IgD-negative memory B cell (primary cell): ENCODE measurements around the gene PLXNB3. TPM values are rescaled to one million over a fixed set of nuclear protein-coding genes. Genes with fewer than 3 reads are reported as not detected.
"Not testable (repeated sequence)": the region's sequence is repeated elsewhere in the genome, so short reads cannot be mapped to it uniquely, and the experiment has no call there.

Experiments
- H3K27ac Mint-ChIP-seq, 3 donors: one replicate each; pipeline ENCODE4 v1.8.0; 2020 to 2022; ENCODE audit warnings: mild to moderate bottlenecking in 3 of 3, mixed read lengths in 3 of 3, moderate library complexity in 1 of 3
- H3K27me3 Mint-ChIP-seq: one replicate; pipeline ENCODE4 v1.8.0; 2021; ENCODE audit warnings: mixed read lengths
- H3K36me3 Mint-ChIP-seq: one replicate; pipeline ENCODE4 v1.8.0; 2020; ENCODE audit warnings: mild to moderate bottlenecking, mixed read lengths
- H3K4me1 Mint-ChIP-seq, 3 donors: one replicate each; pipeline ENCODE4 v1.8.0; 2020 to 2022; ENCODE audit warnings: mixed read lengths in 3 of 3, mild to moderate bottlenecking in 1 of 3
- H3K4me3 Mint-ChIP-seq, 4 donors: one replicate each; pipeline ENCODE4 v1.8.0; 2020 to 2022; ENCODE audit warnings: mild to moderate bottlenecking in 4 of 4, mixed read lengths in 4 of 4, moderate library complexity in 3 of 4
- H3K9me3 Mint-ChIP-seq, 3 donors: one replicate each; pipeline ENCODE4 v1.8.0; 2020 to 2021; ENCODE audit warnings: mixed read lengths in 3 of 3, mild to moderate bottlenecking in 1 of 3
- polyA plus RNA-seq: library from polyadenylated mRNA; unstranded; fragments of 300-500 nt; fragmentation: Illumina TruSeq; gene quantifications from one replicate; pipeline ENCODE4 v1.2.3, GENCODE V29; 2021

PLXNB3 gene
- polyA plus RNA-seq, 1 donor from 2014 or later, result not detected

DNA sequence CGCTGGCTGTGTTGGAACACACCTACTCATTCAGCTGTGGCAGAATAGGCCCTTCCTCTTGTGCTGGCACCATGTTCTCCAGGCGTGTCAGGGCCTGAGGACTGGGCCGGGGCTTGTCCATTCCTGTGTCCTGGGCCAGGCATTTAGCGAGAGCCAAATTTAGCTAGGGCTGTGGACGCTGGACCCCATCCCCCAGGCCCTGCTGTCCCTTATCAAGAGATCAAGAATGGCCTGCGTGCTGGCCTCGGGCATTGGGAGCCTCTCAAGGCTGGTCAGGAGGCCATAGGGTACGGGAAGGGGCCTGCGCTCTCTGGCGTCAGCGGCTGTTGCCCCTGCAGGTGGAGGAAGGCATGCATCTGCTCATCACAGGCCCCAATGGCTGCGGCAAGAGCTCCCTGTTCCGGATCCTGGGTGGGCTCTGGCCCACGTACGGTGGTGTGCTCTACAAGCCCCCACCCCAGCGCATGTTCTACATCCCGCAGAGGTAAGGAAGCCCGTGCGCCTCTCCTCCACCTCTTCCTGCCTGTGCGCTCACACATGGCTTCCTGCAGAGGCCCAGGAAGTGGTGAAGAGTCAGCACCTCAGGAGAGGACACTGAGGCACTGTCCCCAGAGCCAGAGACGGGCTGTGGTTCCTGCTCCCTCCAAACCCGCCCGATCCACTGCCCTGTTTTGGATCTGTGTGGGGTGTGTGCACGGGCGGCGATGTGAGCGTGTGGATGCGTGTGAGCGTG lies 24.1 kb upstream of the PLXNB3 start:
- peak overlapping the region in 1 of 4 donors; percentile 72 for H3K4me3 Mint-ChIP-seq
- no peaks in the 10 kb centered on the region for H3K9me3 Mint-ChIP-seq
- peaks cover 3% of the 10 kb centered on the region for H3K27me3 Mint-ChIP-seq
- peaks cover 8 to 18% (median 15%) of the 10 kb centered on the region in 3 donors for H3K4me1 Mint-ChIP-seq
- H3K36me3 Mint-ChIP-seq, result no peaks in the 10 kb centered on the region
- no peak overlapping the region for H3K27ac Mint-ChIP-seq

DNA sequence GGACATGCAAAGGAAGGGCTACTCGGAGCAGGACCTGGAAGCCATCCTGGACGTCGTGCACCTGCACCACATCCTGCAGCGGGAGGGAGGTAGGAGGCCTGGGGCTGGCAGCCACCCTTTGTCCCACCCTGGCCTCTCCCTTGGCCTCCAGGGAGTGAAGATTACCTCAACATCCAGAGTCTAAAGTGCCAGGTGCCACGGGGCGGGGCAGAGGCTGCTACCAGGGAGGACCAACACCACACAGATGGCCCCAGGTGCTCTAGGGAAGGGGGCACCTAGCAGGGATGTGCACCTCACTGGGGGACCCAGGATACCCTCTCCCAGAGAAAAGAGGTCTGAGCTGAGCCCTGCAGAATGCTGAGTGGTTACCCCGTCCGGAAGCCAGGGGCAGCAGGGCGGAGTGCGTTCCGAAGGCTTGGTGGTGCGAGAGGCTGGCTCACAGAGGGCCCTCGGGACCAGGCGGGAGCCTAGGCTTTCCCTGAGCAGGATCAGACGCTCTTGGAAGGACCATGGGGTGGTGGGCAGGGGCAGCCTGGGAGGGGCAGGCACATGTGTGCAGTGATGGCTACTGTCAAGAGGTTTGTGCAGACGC lies 23.3 kb upstream of the PLXNB3 start:
- Mint-ChIP-seq H3K4me1 (peaks cover 3 to 15% (median 12%) of the 10 kb centered on the region in 3 donors), H3K27me3 (peaks cover 3% of the 10 kb centered on the region), H3K9me3 (no peaks in the 10 kb centered on the region), H3K36me3 (no peaks in the 10 kb centered on the region), H3K4me3 (peak overlapping the region in 1 of 4 donors; percentile 72), H3K27ac (peak overlapping the region in 1 of 3 donors; percentile 63)

GRCh38 chrX:153741446-153741845 lies 22.6 kb upstream of the PLXNB3 start:
- H3K4me1 Mint-ChIP-seq, result peaks cover 3 to 15% (median 12%) of the 10 kb centered on the region in 3 donors
- H3K27ac Mint-ChIP-seq, result no peak overlapping the region
- peak overlapping the region in 1 of 4 donors; percentile 12 for H3K4me3 Mint-ChIP-seq
- peaks cover 4% of the 10 kb centered on the region for H3K27me3 Mint-ChIP-seq
- H3K36me3 Mint-ChIP-seq, result no peaks in the 10 kb centered on the region
- no peaks in the 10 kb centered on the region for H3K9me3 Mint-ChIP-seq

- H3K9me3 Mint-ChIP-seq, H3K27me3 Mint-ChIP-seq, H3K36me3 Mint-ChIP-seq: not testable (repeated sequence)
- peak overlapping the region in 1 of 3 donors; percentile 67 for H3K27ac Mint-ChIP-seq
- H3K4me3 Mint-ChIP-seq, result peak overlapping the region in 2 of 4 donors; percentile 9 to 27
- peaks cover 3 to 15% (median 12%) of the 10 kb centered on the region in 3 donors for H3K4me1 Mint-ChIP-seq
Measured at GRCh38 chrX:153742111-153742510, 21.9 kb upstream of the PLXNB3 start.

DNA sequence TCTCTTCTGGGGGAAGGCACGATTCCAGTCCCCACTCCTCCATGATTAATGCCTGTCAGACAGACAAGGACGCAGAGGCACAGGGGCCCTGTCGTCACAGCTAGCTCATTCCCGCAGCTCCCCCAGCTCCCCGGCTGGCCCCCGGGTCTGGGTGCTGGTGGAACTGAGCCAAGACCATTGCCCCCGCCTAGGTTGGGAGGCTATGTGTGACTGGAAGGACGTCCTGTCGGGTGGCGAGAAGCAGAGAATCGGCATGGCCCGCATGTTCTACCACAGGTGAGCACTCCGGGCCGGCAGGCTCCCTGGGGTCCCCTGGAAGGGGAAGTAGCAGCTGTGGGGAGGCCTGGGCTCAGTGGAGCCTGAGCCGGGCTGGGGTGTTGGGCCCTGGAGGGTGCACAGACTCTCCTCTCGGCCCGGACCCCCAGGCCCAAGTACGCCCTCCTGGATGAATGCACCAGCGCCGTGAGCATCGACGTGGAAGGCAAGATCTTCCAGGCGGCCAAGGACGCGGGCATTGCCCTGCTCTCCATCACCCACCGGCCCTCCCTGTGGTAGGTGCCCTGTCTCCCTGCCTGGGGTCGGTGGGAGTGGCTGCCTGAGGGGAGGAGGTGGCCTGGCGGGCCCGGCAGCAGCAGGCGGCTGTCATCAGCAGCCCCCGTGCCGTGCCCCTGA lies 21.1 kb upstream of the PLXNB3 start:
- Mint-ChIP-seq H3K4me1 (peaks cover 3 to 15% (median 13%) of the 10 kb centered on the region in 3 donors), H3K4me3 (peak overlapping the region in 1 of 4 donors; percentile 52), H3K27ac (peak overlapping the region in 1 of 3 donors; percentile 67)
- H3K9me3 Mint-ChIP-seq, H3K36me3 Mint-ChIP-seq, H3K27me3 Mint-ChIP-seq: not testable (repeated sequence)

DNA sequence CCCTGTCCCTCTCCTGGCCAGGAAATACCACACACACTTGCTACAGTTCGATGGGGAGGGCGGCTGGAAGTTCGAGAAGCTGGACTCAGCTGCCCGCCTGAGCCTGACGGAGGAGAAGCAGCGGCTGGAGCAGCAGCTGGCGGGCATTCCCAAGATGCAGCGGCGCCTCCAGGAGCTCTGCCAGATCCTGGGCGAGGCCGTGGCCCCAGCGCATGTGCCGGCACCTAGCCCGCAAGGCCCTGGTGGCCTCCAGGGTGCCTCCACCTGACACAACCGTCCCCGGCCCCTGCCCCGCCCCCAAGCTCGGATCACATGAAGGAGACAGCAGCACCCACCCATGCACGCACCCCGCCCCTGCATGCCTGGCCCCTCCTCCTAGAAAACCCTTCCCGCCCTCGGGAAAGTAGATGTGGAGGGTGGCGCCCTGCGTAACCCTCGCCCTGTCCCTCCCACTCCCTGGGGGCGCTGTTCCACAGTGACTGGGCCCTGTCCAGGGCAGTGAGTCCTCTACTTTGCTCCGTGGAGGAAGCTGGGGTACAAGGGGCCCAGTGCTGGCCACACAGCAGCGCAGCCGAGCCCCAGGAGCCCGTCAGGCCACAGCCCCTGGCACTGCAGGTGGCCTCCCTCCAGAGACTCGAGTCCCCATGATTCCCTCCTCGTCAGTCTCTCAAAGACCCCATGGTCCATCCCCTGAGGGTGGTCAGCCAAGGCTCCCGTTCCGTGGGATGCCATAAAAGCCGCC lies 20.4 kb upstream of the PLXNB3 start:
- H3K27me3 Mint-ChIP-seq, H3K4me3 Mint-ChIP-seq, H3K27ac Mint-ChIP-seq, H3K9me3 Mint-ChIP-seq, H3K36me3 Mint-ChIP-seq: not testable (repeated sequence)
- peaks cover 3 to 15% (median 13%) of the 10 kb centered on the region in 3 donors for H3K4me1 Mint-ChIP-seq

DNA sequence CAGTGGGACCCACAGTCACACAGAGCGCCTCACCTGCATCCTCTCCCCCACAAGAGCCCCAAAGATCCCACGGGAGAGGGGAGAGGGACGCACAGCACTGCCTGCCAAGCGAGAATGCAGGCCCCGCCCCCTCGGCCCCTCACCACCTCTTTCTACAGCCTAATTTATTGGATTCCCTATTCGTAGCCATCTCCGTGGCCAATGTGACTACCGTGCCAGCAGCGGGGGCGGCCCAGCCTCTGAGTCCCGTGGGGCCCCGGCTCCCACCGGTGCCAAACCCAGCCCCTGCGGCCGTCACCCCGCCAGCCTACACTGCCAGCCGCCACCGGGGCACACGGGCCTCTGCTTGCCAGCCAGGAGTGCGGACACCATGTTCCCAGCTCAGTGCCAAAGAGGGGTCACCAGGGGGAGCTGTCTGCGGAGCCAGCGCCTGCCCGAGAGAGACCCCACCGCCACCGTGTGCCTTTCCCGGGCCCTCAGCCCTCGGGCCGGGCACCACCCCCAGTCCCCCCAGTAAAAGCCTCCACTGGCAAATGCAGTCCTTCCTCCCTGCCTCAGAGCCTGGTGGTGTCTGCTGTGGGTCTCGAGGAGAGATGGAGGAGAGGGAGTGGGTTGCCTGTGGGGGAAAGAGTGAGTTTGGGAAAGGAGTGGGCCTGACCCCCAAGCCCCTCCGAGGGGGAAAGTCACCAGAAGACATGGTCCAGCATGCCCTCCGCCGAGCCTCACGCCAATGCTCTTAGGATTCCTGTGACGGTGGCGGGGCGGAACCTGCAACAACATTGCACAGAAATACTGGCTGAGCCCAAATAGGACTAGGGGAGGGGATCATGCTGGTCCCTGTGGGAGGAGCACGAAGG lies 19.6 kb upstream of the PLXNB3 start:
- Mint-ChIP-seq H3K9me3 (no peaks in the 10 kb centered on the region), H3K4me3 (peak overlapping the region in 1 of 4 donors; percentile 17), H3K27me3 (peaks cover 4% of the 10 kb centered on the region), H3K27ac (no peak overlapping the region), H3K36me3 (no peaks in the 10 kb centered on the region), H3K4me1 (peaks cover 3 to 15% (median 14%) of the 10 kb centered on the region in 3 donors)

DNA sequence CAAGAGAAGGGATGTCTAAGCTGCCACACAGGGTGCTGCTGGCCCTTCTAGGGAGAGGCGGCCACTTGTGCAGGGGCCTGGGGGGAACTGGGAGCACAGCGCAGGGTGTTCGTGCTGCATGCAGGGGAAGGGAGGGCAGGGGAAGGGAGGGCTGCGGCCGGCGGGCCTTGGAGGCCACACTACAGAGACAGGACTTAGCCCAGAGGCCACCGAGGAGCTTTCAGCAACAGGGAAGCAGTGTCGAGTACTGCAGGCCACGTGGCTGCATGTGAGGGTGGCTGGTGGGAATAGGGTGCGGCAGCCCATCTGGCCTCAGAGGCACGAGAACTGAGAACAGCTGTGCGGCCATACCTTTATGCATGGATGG lies 19.0 kb upstream of the PLXNB3 start:
- H3K36me3 Mint-ChIP-seq, H3K9me3 Mint-ChIP-seq, H3K27ac Mint-ChIP-seq, H3K27me3 Mint-ChIP-seq: not testable (repeated sequence)
- peaks cover 3 to 19% (median 18%) of the 10 kb centered on the region in 3 donors for H3K4me1 Mint-ChIP-seq
- peak overlapping the region in 3 of 4 donors; percentile 17 to 76 (median 39) for H3K4me3 Mint-ChIP-seq

DNA sequence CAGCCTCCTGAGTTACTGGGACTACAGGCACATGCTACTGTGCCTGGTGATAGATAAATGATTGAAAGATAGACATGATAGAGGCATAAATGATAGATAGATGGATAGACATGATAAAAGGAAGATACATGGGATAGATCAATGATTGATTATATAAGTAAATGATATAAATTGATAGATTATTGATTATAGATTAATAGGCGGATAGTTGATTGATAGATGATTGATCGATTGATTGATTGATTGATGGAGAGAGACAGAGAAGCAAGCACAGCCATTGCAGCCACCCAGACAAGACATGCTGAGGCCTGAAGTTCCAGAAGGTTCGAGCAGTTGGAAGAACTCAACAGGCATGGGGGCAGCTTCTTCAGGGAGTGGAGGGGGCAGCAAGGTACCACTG lies 17.7 kb upstream of the PLXNB3 start:
- Mint-ChIP-seq H3K27ac (peak overlapping the region in 1 of 3 donors; percentile 15), H3K27me3 (peaks cover 8% of the 10 kb centered on the region), H3K4me3 (no peak overlapping the region), H3K4me1 (peaks cover 3 to 22% (median 17%) of the 10 kb centered on the region in 3 donors), H3K36me3 (no peaks in the 10 kb centered on the region), H3K9me3 (peaks cover 0 to 2% (median 0%) of the 10 kb centered on the region in 3 donors)

DNA sequence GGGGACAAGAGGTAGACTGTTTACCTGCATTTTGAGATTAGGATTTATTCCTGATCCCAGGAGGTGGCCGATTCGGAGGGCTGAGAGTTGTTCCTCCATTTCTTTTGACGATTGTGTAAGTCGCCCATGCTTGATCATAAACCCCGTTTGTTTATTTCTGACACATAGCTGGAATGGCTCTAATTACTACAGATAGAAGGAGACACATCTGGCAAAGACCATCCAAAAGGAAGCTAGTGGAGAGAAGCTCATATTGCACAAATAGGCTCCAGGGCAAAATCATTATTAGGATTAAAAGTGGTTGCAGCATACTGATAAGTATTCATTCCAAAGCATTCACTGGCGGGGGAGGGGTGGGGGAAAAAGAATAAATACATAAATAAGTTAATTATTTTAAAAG lies 17.1 kb upstream of the PLXNB3 start:
- not testable (repeated sequence) for H3K4me3 Mint-ChIP-seq, H3K27me3 Mint-ChIP-seq, H3K9me3 Mint-ChIP-seq, H3K27ac Mint-ChIP-seq, H3K36me3 Mint-ChIP-seq
- peaks cover 3 to 21% (median 17%) of the 10 kb centered on the region in 3 donors for H3K4me1 Mint-ChIP-seq

DNA sequence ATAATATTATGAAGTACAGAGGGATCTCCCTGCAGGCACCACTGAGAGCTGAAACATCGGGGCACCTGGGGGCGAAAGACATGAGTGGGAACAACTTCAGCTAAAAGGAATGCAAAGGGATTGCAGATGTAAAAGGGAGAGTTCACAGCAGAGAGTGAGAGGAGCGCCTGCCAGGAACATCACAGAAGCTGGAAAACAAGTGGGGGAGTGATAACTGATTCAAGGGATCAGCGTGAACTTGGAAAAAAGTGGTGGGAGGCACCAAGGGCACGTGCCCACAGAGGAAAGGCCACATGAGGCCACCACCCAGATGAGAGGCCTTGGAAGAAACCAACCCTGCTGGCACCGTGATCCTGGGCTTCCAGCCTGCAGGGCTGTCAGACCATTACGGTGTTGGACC lies 15.0 kb upstream of the PLXNB3 start:
- not testable (repeated sequence) for H3K9me3 Mint-ChIP-seq, H3K27ac Mint-ChIP-seq, H3K36me3 Mint-ChIP-seq, H3K27me3 Mint-ChIP-seq, H3K4me3 Mint-ChIP-seq
- H3K4me1 Mint-ChIP-seq, result peaks cover 3 to 17% (median 16%) of the 10 kb centered on the region in 3 donors

- no peaks in the 10 kb centered on the region for H3K36me3 Mint-ChIP-seq
- H3K27ac Mint-ChIP-seq, result peak overlapping the region in 1 of 3 donors; percentile 13
- peaks cover 0 to 2% (median 0%) of the 10 kb centered on the region in 3 donors for H3K9me3 Mint-ChIP-seq
- H3K4me3 Mint-ChIP-seq, result no peak overlapping the region
- peaks cover 2 to 12% (median 11%) of the 10 kb centered on the region in 3 donors for H3K4me1 Mint-ChIP-seq
- peaks cover 6% of the 10 kb centered on the region for H3K27me3 Mint-ChIP-seq
Measured at GRCh38 chrX:153750127-153750774, 13.8 kb upstream of the PLXNB3 start.

GRCh38 chrX:153755136-153755535 lies 8.9 kb upstream of the PLXNB3 start:
- H3K27me3 Mint-ChIP-seq, result peaks cover 5% of the 10 kb centered on the region

GRCh38 chrX:153761863-153762262 lies 2.2 kb upstream of the PLXNB3 start:
- Mint-ChIP-seq H3K4me1 (peaks cover 5 to 8% (median 6%) of the 10 kb centered on the region in 3 donors), H3K27me3 (peaks cover 2% of the 10 kb centered on the region), H3K9me3 (no peaks in the 10 kb centered on the region), H3K27ac (no peak overlapping the region), H3K36me3 (no peaks in the 10 kb centered on the region), H3K4me3 (no peak overlapping the region)

More at GRCh38 chrX:153755136-153755535, 8.9 kb upstream of the PLXNB3 start:
- H3K36me3 Mint-ChIP-seq, result no peaks in the 10 kb centered on the region
- H3K4me3 Mint-ChIP-seq, result no peak overlapping the region
- H3K27ac Mint-ChIP-seq, result no peak overlapping the region
- peaks cover 6 to 9% (median 6%) of the 10 kb centered on the region in 3 donors for H3K4me1 Mint-ChIP-seq
- no peaks in the 10 kb centered on the region for H3K9me3 Mint-ChIP-seq
